Prostate gland (tissue), 2 donors: ENCODE results near the gene TRAF3. TPM values are rescaled to one million over a fixed set of nuclear protein-coding genes. Genes with fewer than 3 reads are reported as not detected.

Experiments used
- DNase-seq: peaks from one replicate; pipeline ENCODE4 v3.0.0-alpha.2; 2019; ENCODE audit warnings: low spot score
- H3K27ac ChIP-seq, 2 donors: fragments of 200-600 bp; sonication (generic); 2 replicates each; pipeline ENCODE4 v1.5.1; 2017 to 2019
- H3K27me3 ChIP-seq: fragments of 200-600 bp; sonication (generic); replicated peaks from 2 replicates; pipeline ENCODE4 v1.5.1; 2019; ENCODE audit not compliant: insufficient read depth
- H3K36me3 ChIP-seq, 2 donors: fragments of 200-600 bp; sonication (generic); 1 replicate in 1 of 2; 2 replicates in 1 of 2; pipeline versions ENCODE4 v1.5.1 to v1.8.1; 2017 to 2019
- H3K4me1 ChIP-seq: fragments of 200-600 bp; sonication (generic); replicated peaks from 2 replicates; pipeline ENCODE4 v1.5.1; 2019
- H3K4me3 ChIP-seq, 2 donors: fragments of 200-600 bp; sonication (generic); 2 replicates each; pipeline ENCODE4 v1.5.1; 2017 to 2019
- H3K9me3 ChIP-seq: fragments of 200-600 bp; sonication (generic); 2 replicates; pipeline ENCODE4 v1.5.1; 2017
- CTCF ChIP-seq, 4 experiments: fragments of 200-600 bp in 2 of 4; fragments of 450-650 bp in 2 of 4; sonication (generic) in 2 of 4; IDR thresholded peaks; 1 replicate in 3 of 4; 2 replicates in 1 of 4; pipeline ENCODE4 v1.5.1; 2016 to 2019; ENCODE audit warnings: antibody characterized with exemption in 4 of 4, mild to moderate bottlenecking in 2 of 4, moderate library complexity in 2 of 4
- POLR2A ChIP-seq: fragments of 450-650 bp; IDR thresholded peaks from one replicate; pipeline ENCODE4 v1.6.1; 2016; ENCODE audit warnings: antibody characterized with exemption, mild to moderate bottlenecking
- POLR2AphosphoS5 ChIP-seq: sonication (generic); formaldehyde crosslinking; IDR thresholded peaks from one replicate; pipeline ENCODE4 v1.6.1; 2017; ENCODE audit warnings: antibody characterized with exemption
- WGBS: methylation state at CpG from one replicate; pipeline ENCODE4 v1.1.5; 2018; 5-methylcytosine and 5-hydroxymethylcytosine counted together
- intact Hi-C: fragments of 100-400 bp; cut with DNase I; formaldehyde crosslinking; loops from one replicate; pipeline ENCODE4 v1.14.2; 2022
- total RNA-seq, 2 donors: library from RNA; depleted of rRNA; stranded (reverse); fragments of >200 nt; gene quantifications; one replicate each; pipeline ENCODE4 v1.1.0, GENCODE V29; 2016

TRAF3 gene
- total RNA-seq, 2 donors from 2014 or later = 8.3 to 22.0 TPM

- TF ChIP-seq POLR2A = no peak
- no peak for TF ChIP-seq CTCF (IDR thresholded peaks at IDR 0.05)
- no peak for TF ChIP-seq POLR2AphosphoS5
- H3K9me3 ChIP-seq = no peaks in the 10 kb centered on the region
- no peaks in the 10 kb centered on the region for H3K27me3 ChIP-seq
- DNase-seq = no peak
- H3K4me1 ChIP-seq = no peaks in the 10 kb centered on the region
- 80% methylated on average over 7 of the region's 7 CpGs for WGBS
- intact Hi-C loops = no loop called here
- H3K4me3 ChIP-seq = no peak overlapping the region
- no peak overlapping the region for H3K27ac ChIP-seq
- H3K36me3 ChIP-seq = no peaks in the 10 kb centered on the region
These were observed 7.8 kb downstream of the TRAF3 start for GRCh38 chr14:102784892-102785594.

GRCh38 chr14:102785595-102785963 lies 8.3 kb downstream of the TRAF3 start:
- WGBS = 91% methylated on average over 3 of the region's 3 CpGs
- intact Hi-C loops = no loop called here
- TF ChIP-seq POLR2AphosphoS5 = no peak
- no peak for TF ChIP-seq POLR2A
- no peak for TF ChIP-seq CTCF (IDR thresholded peaks at IDR 0.05)

GRCh38 chr14:102786768-102787167 lies 9.5 kb downstream of the TRAF3 start:
- 91% methylated on average over 4 of the region's 4 CpGs for WGBS
- Histone ChIP-seq H3K27ac (no peak overlapping the region), H3K27me3 (no peaks in the 10 kb centered on the region), H3K4me1 (no peaks in the 10 kb centered on the region), H3K36me3 (no peaks in the 10 kb centered on the region), H3K4me3 (no peak overlapping the region), H3K9me3 (no peaks in the 10 kb centered on the region)
- TF ChIP-seq POLR2A (no peak), CTCF (IDR thresholded peaks at IDR 0.05) (no peak), POLR2AphosphoS5 (no peak)
- DNase-seq = no peak
- intact Hi-C loops = no loop called here

More at GRCh38 chr14:102785595-102785963, 8.3 kb downstream of the TRAF3 start:
- no peaks in the 10 kb centered on the region for H3K9me3 ChIP-seq
- no peak overlapping the region for H3K27ac ChIP-seq
- H3K27me3 ChIP-seq = no peaks in the 10 kb centered on the region
- no peak overlapping the region for H3K4me3 ChIP-seq
- no peaks in the 10 kb centered on the region for H3K4me1 ChIP-seq
- no peaks in the 10 kb centered on the region for H3K36me3 ChIP-seq
- no peak for DNase-seq

- Histone ChIP-seq H3K27me3 (no peaks in the 10 kb centered on the region), H3K4me1 (no peaks in the 10 kb centered on the region), H3K9me3 (no peaks in the 10 kb centered on the region), H3K27ac (no peak overlapping the region), H3K36me3 (no peaks in the 10 kb centered on the region), H3K4me3 (no peak overlapping the region)
- WGBS = 89% methylated on average over 5 of the region's 5 CpGs
- TF ChIP-seq POLR2A (no peak), CTCF (IDR thresholded peaks at IDR 0.05) (no peak), POLR2AphosphoS5 (no peak)
- intact Hi-C loops = no loop called here
- no peak for DNase-seq
These were observed 12.1 kb downstream of the TRAF3 start for GRCh38 chr14:102789349-102789748.
